C4-2B (cell line): ENCODE results near the gene USP49.

Experiments
- ZFX ChIP-seq: fragments of 450-650 bp; IDR thresholded peaks from 2 replicates; pipeline ENCODE4 v1.6.1; 2017
- TF ChIP-seq, protein P1 (sequence below): fragments of 450-650 bp; conservative IDR thresholded peaks from 2 replicates; pipeline ENCODE4 v1.5.1; 2017; ENCODE audit warnings: mild to moderate bottlenecking

DNA sequence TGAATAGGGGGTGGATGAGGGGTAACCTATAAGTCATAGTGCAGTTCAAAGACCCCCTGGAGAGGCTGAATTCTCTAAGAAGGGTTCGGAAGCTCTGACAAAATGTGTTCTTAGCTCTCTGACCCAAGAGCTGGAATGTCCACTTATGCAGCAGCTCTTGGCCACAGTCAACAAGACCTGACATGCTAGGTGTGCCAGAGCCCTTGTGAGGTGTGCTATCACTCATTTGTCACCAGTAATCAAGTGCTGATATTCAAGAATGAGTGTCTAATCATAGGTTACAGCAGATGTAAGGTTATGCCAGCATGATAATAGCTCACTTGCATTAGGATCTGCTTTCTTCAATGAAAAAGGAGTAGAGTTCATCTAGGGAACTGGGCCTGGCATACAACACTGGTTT, 79.6 kb downstream of the USP49 start:
- TF ChIP-seq, protein P1, sequence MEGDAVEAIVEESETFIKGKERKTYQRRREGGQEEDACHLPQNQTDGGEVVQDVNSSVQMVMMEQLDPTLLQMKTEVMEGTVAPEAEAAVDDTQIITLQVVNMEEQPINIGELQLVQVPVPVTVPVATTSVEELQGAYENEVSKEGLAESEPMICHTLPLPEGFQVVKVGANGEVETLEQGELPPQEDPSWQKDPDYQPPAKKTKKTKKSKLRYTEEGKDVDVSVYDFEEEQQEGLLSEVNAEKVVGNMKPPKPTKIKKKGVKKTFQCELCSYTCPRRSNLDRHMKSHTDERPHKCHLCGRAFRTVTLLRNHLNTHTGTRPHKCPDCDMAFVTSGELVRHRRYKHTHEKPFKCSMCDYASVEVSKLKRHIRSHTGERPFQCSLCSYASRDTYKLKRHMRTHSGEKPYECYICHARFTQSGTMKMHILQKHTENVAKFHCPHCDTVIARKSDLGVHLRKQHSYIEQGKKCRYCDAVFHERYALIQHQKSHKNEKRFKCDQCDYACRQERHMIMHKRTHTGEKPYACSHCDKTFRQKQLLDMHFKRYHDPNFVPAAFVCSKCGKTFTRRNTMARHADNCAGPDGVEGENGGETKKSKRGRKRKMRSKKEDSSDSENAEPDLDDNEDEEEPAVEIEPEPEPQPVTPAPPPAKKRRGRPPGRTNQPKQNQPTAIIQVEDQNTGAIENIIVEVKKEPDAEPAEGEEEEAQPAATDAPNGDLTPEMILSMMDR, result no peak
- no peak for TF ChIP-seq ZFX
